ENCODE results near the gene GPSM1. TPM values are rescaled to one million over a fixed set of nuclear protein-coding genes. Genes with fewer than 3 reads are reported as not detected.

GPSM1 gene
- total RNA-seq, 4 donors from 2014 or later = 10.0 to 14.9 (median 13.0) TPM

DNA sequence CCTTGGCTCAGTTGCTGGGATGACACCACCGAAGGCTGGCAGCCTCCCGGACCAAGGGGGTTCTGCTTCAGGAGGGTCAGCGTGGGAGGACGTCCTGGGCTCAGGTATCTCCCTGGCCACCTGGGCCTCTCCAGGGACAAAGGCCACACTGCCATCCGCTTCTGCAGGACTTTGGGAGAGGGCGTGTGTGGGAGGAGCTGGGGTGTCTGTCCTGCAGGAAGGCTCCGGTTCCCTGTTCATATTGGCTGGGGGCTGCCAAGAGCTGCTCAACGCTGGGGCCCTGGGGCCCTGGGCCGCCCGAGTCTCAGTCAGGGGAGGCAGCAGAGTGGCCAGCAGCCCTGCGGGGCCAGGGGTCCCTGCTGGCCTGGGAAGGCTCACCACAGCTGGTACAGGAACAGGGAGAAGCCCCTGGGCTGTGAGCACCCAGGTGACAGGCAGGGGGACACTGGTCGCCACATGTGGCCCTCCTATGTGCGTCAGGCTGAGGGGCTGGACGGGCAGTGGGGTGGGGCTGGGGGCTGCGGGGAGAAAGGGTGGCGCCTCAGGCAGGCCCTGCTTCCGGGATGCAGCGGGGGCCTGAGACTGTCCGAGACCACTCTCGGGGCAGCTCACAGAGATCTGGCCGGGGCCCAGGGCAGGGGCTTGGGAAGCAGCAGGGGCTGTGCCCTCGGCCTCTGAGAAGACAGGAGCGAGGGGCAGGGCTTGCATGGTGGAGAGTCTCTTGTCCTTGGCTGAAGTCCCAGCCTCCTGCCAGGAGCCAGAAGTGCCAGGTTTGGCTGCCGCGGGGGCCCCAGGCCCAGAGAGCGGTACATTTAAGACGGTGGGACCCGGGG, 51.0 kb downstream of the GPSM1 start:
- TF ChIP-seq, protein P1, sequence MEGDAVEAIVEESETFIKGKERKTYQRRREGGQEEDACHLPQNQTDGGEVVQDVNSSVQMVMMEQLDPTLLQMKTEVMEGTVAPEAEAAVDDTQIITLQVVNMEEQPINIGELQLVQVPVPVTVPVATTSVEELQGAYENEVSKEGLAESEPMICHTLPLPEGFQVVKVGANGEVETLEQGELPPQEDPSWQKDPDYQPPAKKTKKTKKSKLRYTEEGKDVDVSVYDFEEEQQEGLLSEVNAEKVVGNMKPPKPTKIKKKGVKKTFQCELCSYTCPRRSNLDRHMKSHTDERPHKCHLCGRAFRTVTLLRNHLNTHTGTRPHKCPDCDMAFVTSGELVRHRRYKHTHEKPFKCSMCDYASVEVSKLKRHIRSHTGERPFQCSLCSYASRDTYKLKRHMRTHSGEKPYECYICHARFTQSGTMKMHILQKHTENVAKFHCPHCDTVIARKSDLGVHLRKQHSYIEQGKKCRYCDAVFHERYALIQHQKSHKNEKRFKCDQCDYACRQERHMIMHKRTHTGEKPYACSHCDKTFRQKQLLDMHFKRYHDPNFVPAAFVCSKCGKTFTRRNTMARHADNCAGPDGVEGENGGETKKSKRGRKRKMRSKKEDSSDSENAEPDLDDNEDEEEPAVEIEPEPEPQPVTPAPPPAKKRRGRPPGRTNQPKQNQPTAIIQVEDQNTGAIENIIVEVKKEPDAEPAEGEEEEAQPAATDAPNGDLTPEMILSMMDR (IDR thresholded peaks at IDR 0.05) = no peak
- no peak for TF ChIP-seq POLR2A (IDR thresholded peaks at IDR 0.05)
- no peak for TF ChIP-seq EP300 (IDR thresholded peaks at IDR 0.05)
- TF ChIP-seq POLR2AphosphoS5 (IDR thresholded peaks at IDR 0.05) = no peak
- no peak overlapping the region for H3K27ac ChIP-seq
- ATAC-seq = no peak
- H3K36me3 ChIP-seq = peaks cover 0 to 56% of the 10 kb centered on the region in 2 donors
- H3K4me1 ChIP-seq = no peaks in the 10 kb centered on the region
- no peak overlapping the region for H3K4me3 ChIP-seq
- WGBS, 2 donors (ENCODE audit: low coverage in 1 of 2) = 100% methylated on average over 1 of the region's 28 CpGs; no CpG with 5 or more reads in 1 of the 2 donors
- no peaks in the 10 kb centered on the region for H3K27me3 ChIP-seq
- no peaks in the 10 kb centered on the region for H3K9me3 ChIP-seq

DNA sequence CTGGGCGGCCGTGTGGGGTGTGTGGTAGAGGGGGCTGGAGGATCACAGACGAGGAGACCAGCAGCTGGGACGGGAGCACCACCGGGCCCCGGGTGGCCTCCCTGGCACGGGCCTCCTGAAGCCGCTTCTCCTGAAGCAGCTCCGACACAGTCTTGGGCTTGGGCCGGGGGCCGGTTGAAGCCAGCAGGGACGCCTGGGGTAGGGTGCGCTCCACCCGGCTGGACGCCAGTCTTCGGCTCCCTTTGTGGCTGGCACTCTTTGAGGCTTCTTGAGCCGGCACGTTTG, 51.6 kb downstream of the GPSM1 start:
- WGBS, 2 donors (ENCODE audit: low coverage in 1 of 2) = no CpG with 5 or more reads among the region's 18 CpGs
- peaks cover 0 to 61% of the 10 kb centered on the region in 2 donors for H3K36me3 ChIP-seq
- TF ChIP-seq, protein P1 (IDR thresholded peaks at IDR 0.05) = no peak
- no peak for TF ChIP-seq EP300 (IDR thresholded peaks at IDR 0.05)
- TF ChIP-seq POLR2A (IDR thresholded peaks at IDR 0.05) = no peak
- TF ChIP-seq POLR2AphosphoS5 (IDR thresholded peaks at IDR 0.05) = no peak
- no peaks in the 10 kb centered on the region for H3K9me3 ChIP-seq
- H3K27ac ChIP-seq = no peak overlapping the region
- no peaks in the 10 kb centered on the region for H3K27me3 ChIP-seq
- H3K4me3 ChIP-seq = no peak overlapping the region
- ATAC-seq = no peak
- H3K4me1 ChIP-seq = no peaks in the 10 kb centered on the region

DNA sequence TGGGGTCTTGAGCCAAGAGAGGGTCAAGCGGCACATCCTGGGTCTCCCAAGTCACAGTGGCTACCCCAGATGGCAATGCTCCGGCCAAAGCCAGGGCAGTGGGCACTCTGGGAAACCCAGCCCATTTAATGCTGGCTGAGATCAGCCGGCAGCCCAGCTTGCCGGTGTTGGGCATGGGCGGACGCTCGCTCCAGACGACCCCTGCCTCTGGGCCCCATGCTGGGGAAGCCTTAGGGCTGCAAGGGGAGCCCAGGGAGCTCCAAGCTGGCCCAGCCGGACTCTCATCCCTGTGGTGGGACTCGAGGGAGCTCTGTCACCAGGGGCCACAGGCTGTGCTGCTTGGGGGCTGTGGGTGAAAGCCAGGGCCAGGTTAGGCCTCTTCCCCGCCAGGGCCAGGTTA, 52.1 kb downstream of the GPSM1 start:
- H3K27ac ChIP-seq = no peak overlapping the region
- no peaks in the 10 kb centered on the region for H3K27me3 ChIP-seq
- no peak for ATAC-seq
- H3K4me1 ChIP-seq = no peaks in the 10 kb centered on the region
- WGBS, 2 donors (ENCODE audit: low coverage in 1 of 2) = no CpG with 5 or more reads among the region's 11 CpGs
- peaks cover 0 to 66% of the 10 kb centered on the region in 2 donors for H3K36me3 ChIP-seq
- H3K9me3 ChIP-seq = no peaks in the 10 kb centered on the region
- H3K4me3 ChIP-seq = no peak overlapping the region
- TF ChIP-seq POLR2AphosphoS5 (IDR thresholded peaks at IDR 0.05) (no peak), POLR2A (IDR thresholded peaks at IDR 0.05) (no peak), EP300 (IDR thresholded peaks at IDR 0.05) (no peak)
- TF ChIP-seq, protein P1 (IDR thresholded peaks at IDR 0.05) = no peak

DNA sequence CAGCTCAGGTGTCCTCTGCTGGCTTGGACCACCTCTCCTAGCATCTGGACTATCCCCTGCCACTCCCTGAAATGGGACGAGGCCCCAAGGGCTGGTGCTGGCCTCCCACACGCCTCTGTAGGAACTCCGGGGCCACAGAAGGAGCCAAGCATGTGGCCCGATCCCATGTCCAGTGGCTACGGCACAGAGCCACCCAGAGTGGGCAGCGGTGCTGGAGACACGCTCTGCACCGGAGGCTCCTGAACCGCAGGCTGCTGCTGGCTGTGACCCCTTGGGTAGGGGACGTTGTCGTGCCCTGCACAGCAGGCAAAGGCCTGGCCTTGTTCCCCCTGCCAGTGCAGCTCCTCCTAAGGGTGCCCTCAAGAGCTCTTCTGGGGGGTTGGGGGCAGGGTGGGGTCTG, 52.6 kb downstream of the GPSM1 start:
- H3K36me3 ChIP-seq = peaks cover 0 to 71% of the 10 kb centered on the region in 2 donors
- ATAC-seq = no peak
- WGBS, 2 donors (ENCODE audit: low coverage in 1 of 2) = no CpG with 5 or more reads among the region's 11 CpGs

More for the DNA sequence above, 52.6 kb downstream of the GPSM1 start:
- H3K9me3 ChIP-seq = no peaks in the 10 kb centered on the region
- no peaks in the 10 kb centered on the region for H3K27me3 ChIP-seq
- TF ChIP-seq POLR2AphosphoS5 (IDR thresholded peaks at IDR 0.05) (no peak), EP300 (IDR thresholded peaks at IDR 0.05) (no peak), POLR2A (IDR thresholded peaks at IDR 0.05) (no peak)
- TF ChIP-seq, protein P1 (IDR thresholded peaks at IDR 0.05) = no peak
- H3K27ac ChIP-seq = no peak overlapping the region
- H3K4me3 ChIP-seq = no peak overlapping the region
- H3K4me1 ChIP-seq = no peaks in the 10 kb centered on the region
